Small intestine (tissue), 16 donors: ENCODE data around the gene PSMA6. TPM values are rescaled to one million over a fixed set of nuclear protein-coding genes. Genes with fewer than 3 reads are reported as not detected.

Experiments used
- DNase-seq, 2 donors: peaks; one replicate each; pipeline versions ENCODE4 v3.0.0 to v3.0.0-alpha.2; 2013
- FAIRE-seq: peaks from 2 replicates; lab custom pipeline; 2012; peaks lifted over from hg19 to GRCh38; lab: Jason Lieb, UNC
- H3K27ac ChIP-seq, 3 donors: one replicate each; pipeline ENCODE4 v1.5.1; 2013; ENCODE audit warnings: low read length in 2 of 3, mild to moderate bottlenecking in 2 of 3, control low read depth in 1 of 3, inconsistent platforms in 1 of 3, low read depth in 1 of 3, moderate library complexity in 1 of 3
- H3K27me3 ChIP-seq, 3 donors: one replicate each; pipeline ENCODE4 v1.6.1; 2013; ENCODE audit warnings: low read length in 3 of 3, inconsistent platforms in 1 of 3; ENCODE audit not compliant: control insufficient read depth in 3 of 3, insufficient read depth in 3 of 3
- H3K36me3 ChIP-seq, 3 donors: one replicate each; pipeline ENCODE4 v1.6.1; 2013; ENCODE audit warnings: low read length in 3 of 3, inconsistent platforms in 1 of 3, low read depth in 1 of 3, mild to moderate bottlenecking in 1 of 3, moderate library complexity in 1 of 3; ENCODE audit not compliant: control insufficient read depth in 3 of 3, insufficient read depth in 2 of 3
- H3K4me1 ChIP-seq, 3 donors: one replicate each; pipeline ENCODE4 v1.6.1; 2013; ENCODE audit warnings: low read length in 2 of 3, inconsistent platforms in 1 of 3, low read depth in 1 of 3, mild to moderate bottlenecking in 1 of 3, moderate library complexity in 1 of 3; ENCODE audit not compliant: control insufficient read depth in 3 of 3, insufficient read depth in 2 of 3
- H3K4me3 ChIP-seq, 3 donors: one replicate each; pipeline ENCODE4 v1.5.1; 2013; ENCODE audit warnings: low read length in 3 of 3, control low read depth in 1 of 3, inconsistent platforms in 1 of 3, low read depth in 1 of 3, mild to moderate bottlenecking in 1 of 3, moderate library complexity in 1 of 3
- H3K9me3 ChIP-seq, 2 donors: one replicate each; pipeline ENCODE4 v1.6.1; 2013; ENCODE audit warnings: low read depth in 1 of 2, low read length in 1 of 2; ENCODE audit not compliant: control insufficient read depth in 2 of 2, insufficient read depth in 1 of 2
- WGBS, 3 donors: extraction: QIAGEN DNeasy Blood & Tissue Kit; methylation state at CpG; one replicate each; pipeline ENCODE4 v1.1.7; 2013; 5-methylcytosine and 5-hydroxymethylcytosine counted together
- long read RNA-seq, 10 donors: transcript quantifications; one replicate each; lab custom pipeline, GENCODE V29; 2026
- polyA plus RNA-seq, 4 donors: library from polyadenylated mRNA; stranded (reverse) in 3 of 4; unstranded in 1 of 4; fragments of 200-250 nt in 3 of 4; fragments of 120-200 nt in 1 of 4; gene quantifications; one replicate each; pipeline versions ENCODE4 v1.2.1 to v1.2.3, GENCODE V29; 2013
- donor health status: healthy with polysubstance abuse.
- donor health status: control.
- donor health status: control.
- donor health status: Bipolar disorder and iron deficiency.
- donor health status: healthy.

Gene PSMA6
- 100 to 1,000 TPM; 165 to 288 (median 266) TPM for polyA plus RNA-seq
- long read RNA-seq, donor 1, result 0 reads
- long read RNA-seq, donor 2, full-length matches to known transcripts, result 61 of 61 reads
- long read RNA-seq, donor 2, partial matches to known transcripts, result 0 of 61 reads
- long read RNA-seq, donor 2, other reads (novel, unspliced or antisense), result 0 of 61 reads
- long read RNA-seq, donor 3, full-length matches to known transcripts, result 74 of 80 reads
- long read RNA-seq, donor 3, partial matches to known transcripts, result 6 of 80 reads
- long read RNA-seq, donor 3, other reads (novel, unspliced or antisense), result 0 of 80 reads
- long read RNA-seq, donor 4, full-length matches to known transcripts, result 3 of 3 reads
- long read RNA-seq, donor 4, partial matches to known transcripts, result 0 of 3 reads
- long read RNA-seq, donor 4, other reads (novel, unspliced or antisense), result 0 of 3 reads
- long read RNA-seq, donor 5, full-length matches to known transcripts, result 29 of 29 reads
- long read RNA-seq, donor 5, partial matches to known transcripts, result 0 of 29 reads
- long read RNA-seq, donor 5, other reads (novel, unspliced or antisense), result 0 of 29 reads
- long read RNA-seq, donor 6, full-length matches to known transcripts, result 68 of 73 reads
- long read RNA-seq, donor 6, partial matches to known transcripts, result 0 of 73 reads
- long read RNA-seq, donor 6, other reads (novel, unspliced or antisense), result 5 of 73 reads
- long read RNA-seq, donor 7, result 0 reads
- long read RNA-seq, donor 8, transcript PSMA6-201 (7 exons, 1,029 nt), result major isoform, 10 of 12 reads
- long read RNA-seq, donor 8, partial matches to known transcripts, result 0 of 12 reads
- long read RNA-seq, donor 8, other reads (novel, unspliced or antisense), result 0 of 12 reads
- long read RNA-seq, donor 9, full-length matches to known transcripts, result 20 of 20 reads
- long read RNA-seq, donor 9, partial matches to known transcripts, result 0 of 20 reads
- long read RNA-seq, donor 9, other reads (novel, unspliced or antisense), result 0 of 20 reads
- long read RNA-seq, donor 10, full-length matches to known transcripts, result 107 of 118 reads
- long read RNA-seq, donor 10, partial matches to known transcripts, result 5 of 118 reads
- long read RNA-seq, donor 10, other reads (novel, unspliced or antisense), result 6 of 118 reads

GRCh38 chr14:35292051-35292769 is at the start of gene PSMA6:
Gene PSMA6 (plus strand): TSS chr14:35292382. CDS start chr14:35292477, 95 bp downstream.
- FAIRE-seq (no peak), DNase-seq (peak; percentile 100)
- peak within 1 kb of the TSS; percentile 59 to 98 (median 78) for H3K4me3 ChIP-seq
- no peaks in the 10 kb centered on the region for H3K9me3 ChIP-seq
- WGBS, 3 donors, result 0 to 1% (median 0%) methylated on average over 40 of the region's 40 CpGs
- H3K27me3 ChIP-seq, result no peaks in the 10 kb centered on the region
- peaks cover 3 to 11% (median 3%) of the 10 kb centered on the region in 3 donors for H3K4me1 ChIP-seq
- H3K36me3 ChIP-seq, result peaks cover 0 to 9% (median 0%) of the 10 kb centered on the region in 3 donors
- H3K27ac ChIP-seq, result peak within 1 kb of the TSS; percentile 87 to 92 (median 88)

GRCh38 chr14:35242599-35243311 is 49.4 kb upstream of the PSMA6 start:
- no peaks in the 10 kb centered on the region for H3K4me1 ChIP-seq
- H3K27me3 ChIP-seq, result no peaks in the 10 kb centered on the region
- H3K9me3 ChIP-seq, result no peaks in the 10 kb centered on the region
- no peak overlapping the region for H3K27ac ChIP-seq
- WGBS, 3 donors, result 95 to 99% (median 97%) methylated on average over 5 of the region's 5 CpGs
- no peak overlapping the region for H3K4me3 ChIP-seq
- DNase-seq (no peak), FAIRE-seq (no peak)
- peaks cover 0 to 2% (median 0%) of the 10 kb centered on the region in 3 donors for H3K36me3 ChIP-seq

DNA sequence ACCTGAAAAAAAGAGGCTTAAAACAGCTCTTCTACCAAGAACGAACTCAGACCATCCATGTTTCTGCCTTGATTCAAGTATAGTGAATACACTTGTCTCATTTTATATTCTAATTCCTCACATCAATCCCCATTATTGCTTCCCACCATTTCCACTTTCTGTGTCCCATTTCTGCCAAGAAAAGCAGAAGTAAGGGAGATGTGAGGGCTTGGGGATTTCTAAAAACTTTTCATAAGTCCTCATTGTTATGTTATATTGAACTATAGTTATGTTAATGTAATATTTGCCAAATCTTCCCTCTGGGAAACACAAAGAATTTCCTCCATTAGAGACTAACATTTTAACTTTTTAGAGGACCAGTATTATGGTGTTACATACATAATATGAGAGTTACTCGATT is 48.2 kb upstream of the PSMA6 start:
- Histone ChIP-seq H3K9me3 (no peaks in the 10 kb centered on the region), H3K27me3 (no peaks in the 10 kb centered on the region), H3K4me1 (no peaks in the 10 kb centered on the region), H3K27ac (no peak overlapping the region), H3K4me3 (no peak overlapping the region), H3K36me3 (peaks cover 0 to 2% (median 0%) of the 10 kb centered on the region in 3 donors)
- WGBS, 3 donors, result 84 to 92% (median 91%) methylated on average over 2 of the region's 2 CpGs
- no peak for FAIRE-seq
- no peak for DNase-seq

DNA sequence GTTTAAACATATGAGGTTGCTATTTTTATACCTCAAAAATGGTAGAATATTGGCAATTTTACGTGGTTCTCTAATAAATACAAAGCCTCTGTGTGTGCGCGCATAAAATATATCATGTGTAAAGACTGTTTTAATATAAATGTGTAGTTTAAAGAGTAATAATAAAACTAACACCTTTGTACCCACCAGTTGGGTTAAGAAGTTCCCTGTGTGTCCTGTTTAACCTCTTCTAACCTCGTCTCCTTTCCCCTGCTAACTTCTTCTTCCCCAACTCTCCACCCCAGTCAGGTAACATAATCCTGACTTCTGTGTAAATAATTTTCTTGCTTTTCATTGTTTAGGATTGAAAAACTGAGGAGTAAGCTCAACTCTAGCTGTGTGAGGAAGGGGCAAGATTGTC is 47.6 kb upstream of the PSMA6 start:
- Histone ChIP-seq H3K27me3 (no peaks in the 10 kb centered on the region), H3K9me3 (no peaks in the 10 kb centered on the region), H3K36me3 (peaks cover 0 to 2% (median 0%) of the 10 kb centered on the region in 3 donors), H3K4me3 (no peak overlapping the region), H3K4me1 (no peaks in the 10 kb centered on the region), H3K27ac (no peak overlapping the region)
- DNase-seq, result no peak
- no peak for FAIRE-seq
- WGBS, 3 donors, result 87 to 97% (median 93%) methylated on average over 4 of the region's 4 CpGs

DNA sequence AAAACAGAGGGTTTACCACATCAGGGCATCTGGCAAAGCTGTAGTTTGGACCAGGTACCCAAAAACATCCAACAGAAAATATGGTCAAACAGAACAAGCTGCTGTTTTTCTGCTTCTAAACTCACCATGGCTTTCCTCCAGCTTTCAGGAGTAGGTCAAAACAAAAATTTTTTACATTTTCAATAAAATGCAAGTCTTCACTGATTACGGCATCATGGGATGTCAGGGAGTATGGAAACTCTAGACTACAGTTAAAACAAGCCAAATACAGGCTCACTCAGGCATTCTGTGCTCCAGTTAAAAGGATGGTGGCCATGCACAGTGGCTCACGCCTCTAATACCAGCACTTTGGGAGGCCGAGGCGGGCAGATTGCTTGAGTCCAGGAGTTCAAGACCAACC is 47.1 kb upstream of the PSMA6 start:
- WGBS, 3 donors, result 96 to 100% (median 96%) methylated on average over 4 of the region's 4 CpGs
- H3K27me3 ChIP-seq, result no peaks in the 10 kb centered on the region
- H3K36me3 ChIP-seq, result peaks cover 0 to 2% (median 0%) of the 10 kb centered on the region in 3 donors
- DNase-seq, result no peak
- no peak overlapping the region for H3K4me3 ChIP-seq
- FAIRE-seq, result no peak
- H3K27ac ChIP-seq, result no peak overlapping the region
- no peaks in the 10 kb centered on the region for H3K9me3 ChIP-seq
- H3K4me1 ChIP-seq, result no peaks in the 10 kb centered on the region

- no peak for FAIRE-seq
- H3K27ac ChIP-seq, result no peak overlapping the region
- no peak for DNase-seq
- WGBS, 3 donors, result 59 to 87% (median 77%) methylated on average over 4 of the region's 4 CpGs
- H3K4me1 ChIP-seq, result no peaks in the 10 kb centered on the region
- H3K9me3 ChIP-seq, result no peaks in the 10 kb centered on the region
- peaks cover 0 to 2% (median 0%) of the 10 kb centered on the region in 3 donors for H3K36me3 ChIP-seq
- H3K4me3 ChIP-seq, result no peak overlapping the region
- H3K27me3 ChIP-seq, result no peaks in the 10 kb centered on the region
Observed at GRCh38 chr14:35247777-35248475, 44.3 kb upstream of the PSMA6 start.

DNA sequence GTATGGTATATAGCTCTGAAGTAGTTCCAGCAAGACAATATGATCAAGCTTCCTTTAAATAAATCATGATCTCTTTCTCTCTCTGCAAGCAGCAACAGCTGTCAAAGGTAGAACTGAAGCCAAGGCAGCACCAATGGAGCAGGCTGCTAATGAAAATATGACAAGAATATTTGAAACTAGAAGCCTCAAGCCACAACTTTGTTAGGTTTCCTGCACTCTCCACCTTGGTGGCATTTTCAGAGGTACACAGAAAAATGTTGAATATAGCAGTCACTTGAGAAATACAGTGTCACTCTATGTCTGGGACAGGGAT is 43.8 kb upstream of the PSMA6 start:
- Histone ChIP-seq H3K27me3 (no peaks in the 10 kb centered on the region), H3K4me1 (no peaks in the 10 kb centered on the region), H3K4me3 (no peak overlapping the region), H3K27ac (no peak overlapping the region), H3K36me3 (peaks cover 0 to 2% (median 0%) of the 10 kb centered on the region in 3 donors), H3K9me3 (no peaks in the 10 kb centered on the region)
- FAIRE-seq, result no peak
- DNase-seq, result no peak
